ENCODE results near the gene PREX1.

PREX1 gene

DNA sequence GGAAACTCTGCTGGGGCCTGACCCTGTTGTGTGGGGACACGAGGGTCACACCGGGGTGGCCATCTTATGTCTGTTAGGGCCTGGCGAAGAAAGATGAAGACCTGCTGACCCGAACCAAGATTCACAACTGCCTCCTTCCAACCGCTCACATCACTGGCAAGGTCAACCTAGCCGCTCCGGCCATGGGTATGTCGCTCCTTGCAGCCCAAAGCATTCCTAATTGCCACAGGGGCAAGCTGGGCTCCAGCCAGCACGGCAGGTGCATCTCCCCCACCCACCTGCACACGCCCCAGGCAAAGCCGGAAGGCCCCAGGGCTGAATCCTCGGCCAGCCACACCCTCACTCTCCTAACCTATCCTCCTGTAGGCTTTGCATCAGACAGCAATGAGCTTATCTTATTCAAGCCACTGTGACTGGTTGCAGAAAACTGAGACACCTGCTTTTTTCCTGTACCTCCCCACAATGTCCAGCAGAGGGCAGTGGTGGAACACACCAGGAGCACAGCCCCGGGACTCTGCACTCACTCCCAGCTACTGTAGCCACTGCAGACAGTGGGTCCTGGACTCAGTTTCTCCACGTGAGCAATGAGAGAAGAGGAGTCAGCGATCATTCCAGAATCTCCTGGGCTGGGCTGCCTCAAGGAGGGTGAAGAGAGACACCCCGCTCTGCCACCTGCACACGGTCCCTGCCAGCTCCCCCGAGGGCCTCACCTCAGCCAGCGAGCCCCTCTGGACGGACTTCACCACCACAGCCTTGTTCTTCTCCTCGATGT is 170.2 kb downstream of the PREX1 start:
- Histone ChIP-seq H3K4me2 (no peak overlapping the region), H3K36me3 (ENCODE audit: insufficient read depth) (no peaks in the 10 kb centered on the region), H3K27ac (no peak overlapping the region)

DNA sequence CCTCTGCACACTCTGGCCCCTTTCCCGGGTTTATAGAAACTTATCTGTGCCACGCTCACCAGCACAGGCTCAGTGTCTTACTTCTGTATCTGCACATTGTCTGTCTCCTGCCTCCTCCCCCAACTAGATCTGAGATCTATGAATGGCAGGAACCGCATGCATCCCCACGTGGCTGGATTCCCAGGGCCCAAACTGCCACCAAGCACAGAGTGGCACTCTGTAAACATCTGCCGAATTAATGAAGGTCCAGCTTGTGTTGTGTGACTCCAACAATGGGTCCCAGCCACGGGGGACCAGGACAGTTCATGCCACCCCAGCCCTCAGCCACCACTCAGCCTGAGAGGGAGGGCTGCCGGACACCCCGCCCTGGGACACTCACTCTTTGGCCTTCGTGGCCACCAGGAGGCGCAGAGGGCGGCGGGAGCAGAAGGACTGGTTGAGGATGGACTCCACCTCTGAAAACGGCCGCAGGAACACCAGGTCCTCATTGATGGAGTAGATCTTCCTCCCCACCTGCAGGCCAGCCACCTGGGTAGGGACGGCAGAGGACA is 171.1 kb downstream of the PREX1 start:
- Histone ChIP-seq H3K4me2 (no peak overlapping the region), H3K27me3 (ENCODE audit: insufficient read depth, low read depth) (no peaks in the 10 kb centered on the region; the same call in 1 of the 2 replicates), H3K36me3 (ENCODE audit: insufficient read depth) (no peaks in the 10 kb centered on the region), H2AFZ (ENCODE audit: low read depth) (no peak overlapping the region), H4K20me1 (ENCODE audit: insufficient read depth) (no peaks in the 10 kb centered on the region), H3K27ac (no peak overlapping the region), H3K4me1 (ENCODE audit: low read depth, poor library complexity, severe bottlenecking) (no peaks in the 10 kb centered on the region), H3K9ac (no peak overlapping the region), H3K4me3 (IDR thresholded peaks at IDR 0.05; ENCODE audit: insufficient read depth, low read depth, low read length) (no peak overlapping the region), H3K79me2 (ENCODE audit: insufficient read depth, low read depth) (no peaks in the 10 kb centered on the region)
- TF ChIP-seq, protein P1, sequence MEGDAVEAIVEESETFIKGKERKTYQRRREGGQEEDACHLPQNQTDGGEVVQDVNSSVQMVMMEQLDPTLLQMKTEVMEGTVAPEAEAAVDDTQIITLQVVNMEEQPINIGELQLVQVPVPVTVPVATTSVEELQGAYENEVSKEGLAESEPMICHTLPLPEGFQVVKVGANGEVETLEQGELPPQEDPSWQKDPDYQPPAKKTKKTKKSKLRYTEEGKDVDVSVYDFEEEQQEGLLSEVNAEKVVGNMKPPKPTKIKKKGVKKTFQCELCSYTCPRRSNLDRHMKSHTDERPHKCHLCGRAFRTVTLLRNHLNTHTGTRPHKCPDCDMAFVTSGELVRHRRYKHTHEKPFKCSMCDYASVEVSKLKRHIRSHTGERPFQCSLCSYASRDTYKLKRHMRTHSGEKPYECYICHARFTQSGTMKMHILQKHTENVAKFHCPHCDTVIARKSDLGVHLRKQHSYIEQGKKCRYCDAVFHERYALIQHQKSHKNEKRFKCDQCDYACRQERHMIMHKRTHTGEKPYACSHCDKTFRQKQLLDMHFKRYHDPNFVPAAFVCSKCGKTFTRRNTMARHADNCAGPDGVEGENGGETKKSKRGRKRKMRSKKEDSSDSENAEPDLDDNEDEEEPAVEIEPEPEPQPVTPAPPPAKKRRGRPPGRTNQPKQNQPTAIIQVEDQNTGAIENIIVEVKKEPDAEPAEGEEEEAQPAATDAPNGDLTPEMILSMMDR (conservative IDR thresholded peaks at IDR 0.05; ENCODE audit: low read depth, low read length), result peak; percentile 24; the same call in 1 of the 2 replicates

More for the DNA sequence above, 170.2 kb downstream of the PREX1 start:
- TF ChIP-seq, protein P1 (conservative IDR thresholded peaks at IDR 0.05; ENCODE audit: low read depth, low read length), result peak; percentile 94
- H2AFZ ChIP-seq (ENCODE audit: low read depth), result no peak overlapping the region
- H3K27me3 ChIP-seq (ENCODE audit: insufficient read depth, low read depth), result no peaks in the 10 kb centered on the region; the same call in 1 of the 2 replicates
- H4K20me1 ChIP-seq (ENCODE audit: insufficient read depth), result no peaks in the 10 kb centered on the region
- no peak overlapping the region for H3K9ac ChIP-seq
- no peaks in the 10 kb centered on the region for H3K79me2 ChIP-seq (ENCODE audit: insufficient read depth, low read depth)
- no peaks in the 10 kb centered on the region for H3K4me1 ChIP-seq (ENCODE audit: low read depth, poor library complexity, severe bottlenecking)
- no peak overlapping the region for H3K4me3 ChIP-seq (IDR thresholded peaks at IDR 0.05; ENCODE audit: insufficient read depth, low read depth, low read length)

DNA sequence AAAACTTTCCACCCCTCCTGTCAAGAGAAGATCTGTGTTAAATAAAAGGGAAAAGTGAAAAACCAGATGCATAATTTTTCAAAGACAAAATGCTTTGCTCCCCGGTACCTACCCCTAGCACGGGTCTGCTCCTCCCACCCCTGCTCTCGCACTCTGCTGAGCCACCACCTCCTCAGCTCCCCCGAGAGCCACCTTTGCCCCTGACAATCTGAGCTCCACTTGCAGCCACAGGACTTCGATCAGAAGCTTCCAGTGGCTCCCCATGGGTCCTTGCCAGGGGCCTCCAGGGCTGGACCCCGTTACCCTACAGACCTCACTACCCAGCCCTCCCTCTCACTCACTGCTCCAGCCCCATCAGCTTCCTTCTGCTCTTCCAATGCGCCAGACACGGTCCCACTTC is 171.7 kb downstream of the PREX1 start:
- H3K4me1 ChIP-seq (ENCODE audit: low read depth, poor library complexity, severe bottlenecking), result no peaks in the 10 kb centered on the region
- no peak overlapping the region for H3K4me2 ChIP-seq
- H3K4me3 ChIP-seq (IDR thresholded peaks at IDR 0.05; ENCODE audit: insufficient read depth, low read depth, low read length), result no peak overlapping the region
- no peaks in the 10 kb centered on the region for H4K20me1 ChIP-seq (ENCODE audit: insufficient read depth)
- H3K9ac ChIP-seq, result no peak overlapping the region
- no peaks in the 10 kb centered on the region; the same call in 1 of the 2 replicates for H3K27me3 ChIP-seq (ENCODE audit: insufficient read depth, low read depth)
- no peak overlapping the region for H2AFZ ChIP-seq (ENCODE audit: low read depth)
- H3K79me2 ChIP-seq (ENCODE audit: insufficient read depth, low read depth), result no peaks in the 10 kb centered on the region
- H3K27ac ChIP-seq, result no peak overlapping the region
- TF ChIP-seq, protein P1 (conservative IDR thresholded peaks at IDR 0.05; ENCODE audit: low read depth, low read length), result no peak
- no peaks in the 10 kb centered on the region for H3K36me3 ChIP-seq (ENCODE audit: insufficient read depth)

DNA sequence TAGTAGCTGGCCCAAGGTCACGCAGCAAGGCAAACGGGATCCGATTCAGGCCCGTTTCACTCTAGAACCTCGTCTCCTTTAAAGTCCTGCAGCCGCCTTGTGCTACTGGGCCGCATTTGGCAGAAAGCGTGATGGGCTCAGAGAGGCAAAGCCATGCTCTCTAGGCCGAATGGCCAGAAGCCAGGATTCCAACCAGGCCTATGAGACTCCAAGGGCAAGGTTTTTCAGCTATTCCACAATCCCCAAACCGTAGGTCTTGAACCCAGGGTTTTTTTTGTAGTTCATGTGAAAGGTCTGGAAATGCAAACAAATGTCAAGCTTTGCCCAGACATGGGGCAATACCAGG is 174.1 kb downstream of the PREX1 start:
- no peaks in the 10 kb centered on the region for H3K36me3 ChIP-seq (ENCODE audit: insufficient read depth)
- TF ChIP-seq, protein P1 (conservative IDR thresholded peaks at IDR 0.05; ENCODE audit: low read depth, low read length), result no peak

More for the DNA sequence above, 174.1 kb downstream of the PREX1 start:
- Histone ChIP-seq H3K4me1 (ENCODE audit: low read depth, poor library complexity, severe bottlenecking) (no peaks in the 10 kb centered on the region), H3K27me3 (ENCODE audit: insufficient read depth, low read depth) (no peaks in the 10 kb centered on the region; the same call in 1 of the 2 replicates), H3K79me2 (ENCODE audit: insufficient read depth, low read depth) (no peaks in the 10 kb centered on the region), H3K27ac (no peak overlapping the region), H3K4me2 (no peak overlapping the region), H4K20me1 (ENCODE audit: insufficient read depth) (no peaks in the 10 kb centered on the region), H3K9ac (no peak overlapping the region), H2AFZ (ENCODE audit: low read depth) (no peak overlapping the region), H3K4me3 (IDR thresholded peaks at IDR 0.05; ENCODE audit: insufficient read depth, low read depth, low read length) (no peak overlapping the region)
